GM23248 (cell line): ENCODE results near the gene ADGRV1. TPM values are rescaled to one million over a fixed set of nuclear protein-coding genes. Genes with fewer than 3 reads are reported as not detected.
"Not testable (repeated sequence)": the region's sequence is repeated elsewhere in the genome, so short reads cannot be mapped to it uniquely, and the experiment has no call there.

Experiments used
- DNase-seq: peaks from one replicate; pipeline ENCODE4 v3.0.0-alpha.2; 2015
- H2AFZ ChIP-seq: fragments of 200-600 bp; sonication (generic); 2 replicates; pipeline ENCODE4 v1.6.1; 2016; ENCODE audit warnings: antibody characterized with exemption
- H3F3A ChIP-seq: fragments of 200-600 bp; sonication (generic); 2 replicates; pipeline ENCODE4 v1.6.1; 2016; ENCODE audit warnings: mild to moderate bottlenecking, antibody characterized with exemption, mixed run types; ENCODE audit not compliant: insufficient read depth
- H3K27ac ChIP-seq: fragments of 200-600 bp; sonication (generic); 2 replicates; pipeline ENCODE4 v1.5.1; 2016; ENCODE audit warnings: mild to moderate bottlenecking
- H3K27me3 ChIP-seq: fragments of 200-600 bp; sonication (generic); replicated peaks from 2 replicates; pipeline ENCODE4 v1.6.1; 2016; ENCODE audit warnings: mild to moderate bottlenecking; ENCODE audit not compliant: insufficient read depth
- H3K36me3 ChIP-seq: fragments of 200-600 bp; sonication (generic); 2 replicates; pipeline ENCODE4 v1.6.1; 2016; ENCODE audit warnings: low read depth, mild to moderate bottlenecking
- H3K4me1 ChIP-seq: fragments of 200-600 bp; sonication (generic); 2 replicates; pipeline ENCODE4 v1.6.1; 2016; ENCODE audit warnings: mild to moderate bottlenecking; ENCODE audit not compliant: insufficient read depth
- H3K4me2 ChIP-seq: fragments of 200-600 bp; sonication (generic); one replicate; pipeline ENCODE4 v1.6.1; 2016; ENCODE audit warnings: mild to moderate bottlenecking; ENCODE audit not compliant: unreplicated experiment
- H3K4me3 ChIP-seq: fragments of 200-600 bp; sonication (generic); 2 replicates; pipeline ENCODE4 v1.5.1; 2016; ENCODE audit warnings: mild to moderate bottlenecking
- H3K79me2 ChIP-seq: fragments of 200-600 bp; sonication (generic); 2 replicates; pipeline ENCODE4 v1.6.1; 2016; ENCODE audit warnings: mild to moderate bottlenecking; ENCODE audit not compliant: insufficient read depth
- H3K9ac ChIP-seq: fragments of 200-600 bp; sonication (generic); 2 replicates; pipeline ENCODE4 v1.6.1; 2016; ENCODE audit warnings: mild to moderate bottlenecking
- H3K9me2 ChIP-seq: fragments of 200-600 bp; sonication (generic); 2 replicates; pipeline ENCODE4 v1.6.1; 2016; ENCODE audit warnings: mixed run types, mild to moderate bottlenecking, moderate library complexity; ENCODE audit not compliant: insufficient read depth
- H3K9me3 ChIP-seq: fragments of 200-600 bp; sonication (generic); one replicate; pipeline ENCODE4 v1.6.1; 2017; ENCODE audit warnings: low read depth
- H4K20me1 ChIP-seq: fragments of 200-600 bp; sonication (generic); 2 replicates; pipeline ENCODE4 v1.6.0; 2016; ENCODE audit not compliant: insufficient read depth
- EZH2 ChIP-seq: fragments of 200-600 bp; sonication (generic); IDR thresholded peaks from 2 replicates; pipeline ENCODE4 v1.6.1; 2018; ENCODE audit warnings: antibody characterized with exemption, mild to moderate bottlenecking; ENCODE audit not compliant: insufficient read depth, poor library complexity, severe bottlenecking
- EZH2phosphoT487 ChIP-seq: fragments of 200-600 bp; sonication (generic); IDR thresholded peaks from 2 replicates; pipeline ENCODE4 v1.6.1; 2018; ENCODE audit warnings: antibody characterized with exemption, moderate library complexity, mild to moderate bottlenecking, low read depth; ENCODE audit not compliant: insufficient read depth
- WGBS, 2 experiments: methylation state at CpG; one replicate each; pipeline ENCODE4 v1.1.6; 2015 to 2017; ENCODE audit warnings: low lambda C conversion rate in 2 of 2, low coverage in 1 of 2; ENCODE audit errors: missing lambda C conversion rate in 2 of 2; 5-methylcytosine and 5-hydroxymethylcytosine counted together
- in situ Hi-C: fragments of 300-500 bp; cut with MboI; formaldehyde crosslinking; loops from 2 replicates; pipeline ENCODE4 v1.15.0; 2020
- polyA plus RNA-seq: library from polyadenylated mRNA; unstranded; fragments of >200 nt; fragmentation: Nextera tagmentation; extraction: Ambion mirVana; gene quantifications from 2 replicates; pipeline ENCODE4 v1.2.1, GENCODE V29; 2016
- total RNA-seq: library from RNA; depleted of rRNA; stranded (reverse); fragments of >200 nt; shearing (Covaris generic); gene quantifications from 2 replicates; pipeline ENCODE4 v1.2.3, GENCODE V29; 2014

Gene ADGRV1
- total and polyA plus RNA-seq, 2 experiments from 2014 or later, result not detected

GRCh38 chr5:90810211-90810610, 251.6 kb downstream of the ADGRV1 start:
- Histone ChIP-seq H3K4me1 (no peaks in the 10 kb centered on the region), H3K27me3 (no peaks in the 10 kb centered on the region), H3F3A (no peaks in the 10 kb centered on the region), H2AFZ (no peak overlapping the region), H3K4me3 (no peak overlapping the region), H3K79me2 (no peaks in the 10 kb centered on the region), H3K36me3 (no peaks in the 10 kb centered on the region), H3K9me3 (no peaks in the 10 kb centered on the region), H3K9me2 (no peaks in the 10 kb centered on the region), H3K9ac (no peak overlapping the region), H4K20me1 (no peaks in the 10 kb centered on the region), H3K27ac (no peak overlapping the region), H3K4me2 (no peak overlapping the region)
- in situ Hi-C loops, result no loop called here
- TF ChIP-seq EZH2phosphoT487, result no peak
- TF ChIP-seq EZH2, result no peak
- 58 to 74% methylated on average over 4 of the region's 4 CpGs for WGBS, 2 experiments
- no peak for DNase-seq

GRCh38 chr5:90813392-90813791, 254.8 kb downstream of the ADGRV1 start:
- Histone ChIP-seq H3K4me2 (no peak overlapping the region), H3K36me3 (no peaks in the 10 kb centered on the region), H3K9me3 (no peaks in the 10 kb centered on the region), H3K27me3 (no peaks in the 10 kb centered on the region), H3K9ac (no peak overlapping the region), H3K79me2 (no peaks in the 10 kb centered on the region), H3K27ac (no peak overlapping the region), H3K9me2 (no peaks in the 10 kb centered on the region), H4K20me1 (no peaks in the 10 kb centered on the region), H3K4me3 (no peak overlapping the region), H3F3A (no peaks in the 10 kb centered on the region), H3K4me1 (no peaks in the 10 kb centered on the region), H2AFZ (no peak overlapping the region)
- WGBS, 2 experiments, result 67 to 68% methylated on average over 4 of the region's 4 CpGs
- no peak for DNase-seq
- TF ChIP-seq EZH2 (no peak), EZH2phosphoT487 (no peak)
- in situ Hi-C loops, result no loop called here

DNA sequence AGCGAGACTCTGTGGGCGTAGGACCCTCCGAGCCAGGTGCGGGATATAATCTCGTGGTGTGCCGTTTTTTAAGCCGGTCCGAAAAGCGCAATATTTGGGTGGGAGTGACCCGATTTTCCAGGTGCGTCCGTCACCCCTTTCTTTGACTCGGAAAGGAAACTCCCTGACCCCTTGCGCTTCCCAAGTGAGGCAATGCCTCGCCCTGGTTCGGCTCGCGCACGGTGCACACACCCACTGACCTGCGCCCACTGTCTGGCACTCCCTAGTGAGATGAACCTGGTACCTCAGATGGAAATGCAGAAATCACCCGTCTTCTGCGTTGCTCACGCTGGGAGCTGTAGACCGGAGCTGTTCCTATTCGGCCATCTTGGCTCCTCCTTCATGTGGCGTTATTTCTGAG, 263.5 kb downstream of the ADGRV1 start:
- H4K20me1 ChIP-seq, H3K9me3 ChIP-seq, H3K4me2 ChIP-seq, H3K4me1 ChIP-seq, H3K9ac ChIP-seq, H3K4me3 ChIP-seq, H3K9me2 ChIP-seq, in situ Hi-C loops, H2AFZ ChIP-seq, DNase-seq, H3K27ac ChIP-seq, H3K27me3 ChIP-seq, H3K79me2 ChIP-seq, H3F3A ChIP-seq, H3K36me3 ChIP-seq: not testable (repeated sequence)
- 69 to 70% methylated on average over 21 to 24 of the region's 26 CpGs for WGBS, 2 experiments

- no peak overlapping the region for H3K4me2 ChIP-seq
- no peaks in the 10 kb centered on the region for H3K79me2 ChIP-seq
- no peaks in the 10 kb centered on the region for H4K20me1 ChIP-seq
- WGBS, 2 experiments, result 17 to 24% methylated on average over 3 of the region's 3 CpGs
- H3K27me3 ChIP-seq, result no peaks in the 10 kb centered on the region
- DNase-seq, result no peak
- TF ChIP-seq EZH2phosphoT487 (no peak), EZH2 (no peak)
- H3K9ac ChIP-seq, result no peak overlapping the region
- H3K9me2 ChIP-seq, result no peaks in the 10 kb centered on the region
- no peak overlapping the region for H2AFZ ChIP-seq
- no peak overlapping the region for H3K27ac ChIP-seq
- H3K4me3 ChIP-seq, result no peak overlapping the region
- no peaks in the 10 kb centered on the region for H3K9me3 ChIP-seq
- no peaks in the 10 kb centered on the region for H3K36me3 ChIP-seq
- H3F3A ChIP-seq, result no peaks in the 10 kb centered on the region
- in situ Hi-C loops, result no loop called here
- no peaks in the 10 kb centered on the region for H3K4me1 ChIP-seq
Measured at GRCh38 chr5:90824436-90824835, 265.8 kb downstream of the ADGRV1 start.

DNA sequence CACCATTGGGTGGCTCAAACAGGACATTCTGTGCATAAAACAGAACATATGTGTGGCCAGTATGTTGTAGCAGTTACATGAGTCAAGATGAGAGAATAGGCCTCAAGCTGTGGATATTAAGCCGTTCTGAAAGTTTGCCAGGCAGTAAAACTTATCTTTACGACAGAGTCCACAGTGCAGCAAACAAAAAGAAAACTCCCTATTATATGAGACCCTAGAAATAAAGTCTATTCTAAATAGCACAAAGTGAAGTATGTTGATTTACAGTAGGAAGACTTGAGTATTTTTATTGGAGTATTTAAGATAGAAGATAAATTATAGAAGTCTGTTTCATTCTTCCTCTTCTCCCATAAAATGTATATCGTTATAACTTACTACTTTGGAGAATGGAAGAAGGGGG, 271.5 kb downstream of the ADGRV1 start:
- in situ Hi-C loops, result no loop called here
- no peaks in the 10 kb centered on the region for H3F3A ChIP-seq
- TF ChIP-seq EZH2phosphoT487 (no peak), EZH2 (no peak)
- no peaks in the 10 kb centered on the region for H3K36me3 ChIP-seq
- no peaks in the 10 kb centered on the region for H3K4me1 ChIP-seq
- no peak overlapping the region for H3K4me2 ChIP-seq
- H3K27ac ChIP-seq, result no peak overlapping the region
- no peaks in the 10 kb centered on the region for H3K27me3 ChIP-seq
- H3K9ac ChIP-seq, result no peak overlapping the region
- H4K20me1 ChIP-seq, result no peaks in the 10 kb centered on the region
- no peak overlapping the region for H2AFZ ChIP-seq
- no peaks in the 10 kb centered on the region; the same call in 1 of the 2 replicates for H3K9me2 ChIP-seq
- no peaks in the 10 kb centered on the region for H3K79me2 ChIP-seq
- no peak for DNase-seq
- H3K9me3 ChIP-seq, result no peaks in the 10 kb centered on the region
- H3K4me3 ChIP-seq, result no peak overlapping the region
- 37 to 45% methylated on average over 3 of the region's 3 CpGs for whole genome bisulfite sequencing, 2 experiments
